ENCODE results near the gene ZNRF3.
"Not testable (repeated sequence)": the region's sequence is repeated elsewhere in the genome, so short reads cannot be mapped to it uniquely, and the experiment has no call there.

ZNRF3 gene

DNA sequence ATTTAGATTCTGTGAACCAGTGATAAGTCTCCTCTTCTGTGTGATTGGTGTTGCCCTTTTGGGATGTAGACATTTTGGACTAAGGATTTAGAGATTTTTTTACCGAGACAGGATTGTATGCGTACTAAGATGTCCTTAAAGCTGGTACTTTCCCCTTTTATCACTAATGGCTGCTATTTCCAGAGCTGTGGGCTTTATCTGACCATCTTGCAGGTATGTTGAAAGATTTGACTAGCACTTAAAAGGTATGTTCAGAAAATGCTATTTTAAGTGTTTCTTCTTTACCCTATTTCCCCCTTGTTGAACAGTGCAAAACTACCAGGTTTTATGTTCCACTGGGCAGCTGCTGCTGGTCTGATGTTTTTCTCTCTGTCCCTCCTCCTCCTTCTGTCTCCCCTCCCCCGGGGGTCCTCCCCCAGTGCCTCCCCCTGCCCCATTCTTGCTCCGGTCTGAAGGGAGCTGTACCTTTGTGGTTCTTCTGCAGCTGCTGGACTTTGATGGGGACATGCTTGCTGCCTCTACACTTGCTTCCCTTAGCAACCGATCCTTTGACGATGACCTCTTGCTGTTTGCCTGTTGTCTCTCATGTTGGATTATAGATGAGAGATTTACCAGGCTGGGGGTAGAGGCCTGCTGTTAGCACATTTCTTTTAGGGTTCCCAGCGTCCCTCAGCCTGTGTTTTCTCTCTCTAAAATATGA is 59.6 kb downstream of the ZNRF3 start:
- no peak overlapping the region for H3K4me3 ChIP-seq (ENCODE audit: low read depth, low read length)
- TF ChIP-seq, protein P1, sequence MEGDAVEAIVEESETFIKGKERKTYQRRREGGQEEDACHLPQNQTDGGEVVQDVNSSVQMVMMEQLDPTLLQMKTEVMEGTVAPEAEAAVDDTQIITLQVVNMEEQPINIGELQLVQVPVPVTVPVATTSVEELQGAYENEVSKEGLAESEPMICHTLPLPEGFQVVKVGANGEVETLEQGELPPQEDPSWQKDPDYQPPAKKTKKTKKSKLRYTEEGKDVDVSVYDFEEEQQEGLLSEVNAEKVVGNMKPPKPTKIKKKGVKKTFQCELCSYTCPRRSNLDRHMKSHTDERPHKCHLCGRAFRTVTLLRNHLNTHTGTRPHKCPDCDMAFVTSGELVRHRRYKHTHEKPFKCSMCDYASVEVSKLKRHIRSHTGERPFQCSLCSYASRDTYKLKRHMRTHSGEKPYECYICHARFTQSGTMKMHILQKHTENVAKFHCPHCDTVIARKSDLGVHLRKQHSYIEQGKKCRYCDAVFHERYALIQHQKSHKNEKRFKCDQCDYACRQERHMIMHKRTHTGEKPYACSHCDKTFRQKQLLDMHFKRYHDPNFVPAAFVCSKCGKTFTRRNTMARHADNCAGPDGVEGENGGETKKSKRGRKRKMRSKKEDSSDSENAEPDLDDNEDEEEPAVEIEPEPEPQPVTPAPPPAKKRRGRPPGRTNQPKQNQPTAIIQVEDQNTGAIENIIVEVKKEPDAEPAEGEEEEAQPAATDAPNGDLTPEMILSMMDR (IDR thresholded peaks at IDR 0.05; ENCODE audit: low read depth, low read length, missing control alignments): no peak
- DNase-seq (ENCODE audit: low read depth): no peak

DNA sequence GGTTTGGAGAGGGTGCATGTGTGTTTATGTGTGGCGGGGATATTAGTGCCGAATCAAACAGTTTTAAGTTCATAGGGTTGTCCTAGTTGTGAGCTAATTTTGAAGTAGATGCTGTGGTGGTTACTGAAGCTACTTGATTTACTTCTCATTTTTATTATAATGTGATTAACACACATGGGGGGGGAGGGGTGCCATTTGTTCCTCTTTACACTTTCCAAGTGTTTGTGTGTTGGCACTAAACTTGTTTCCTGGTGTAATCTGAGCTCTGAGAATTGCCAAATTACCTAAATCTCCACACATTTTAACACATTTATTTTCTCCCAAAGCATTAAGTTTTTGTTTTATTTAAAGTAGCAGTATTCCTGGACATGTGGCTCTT is 60.1 kb downstream of the ZNRF3 start:
- TF ChIP-seq, protein P1 (IDR thresholded peaks at IDR 0.05; ENCODE audit: low read depth, low read length, missing control alignments): no peak
- no peak overlapping the region for H3K4me3 ChIP-seq (ENCODE audit: low read depth, low read length)
- DNase-seq (ENCODE audit: low read depth): no peak

DNA sequence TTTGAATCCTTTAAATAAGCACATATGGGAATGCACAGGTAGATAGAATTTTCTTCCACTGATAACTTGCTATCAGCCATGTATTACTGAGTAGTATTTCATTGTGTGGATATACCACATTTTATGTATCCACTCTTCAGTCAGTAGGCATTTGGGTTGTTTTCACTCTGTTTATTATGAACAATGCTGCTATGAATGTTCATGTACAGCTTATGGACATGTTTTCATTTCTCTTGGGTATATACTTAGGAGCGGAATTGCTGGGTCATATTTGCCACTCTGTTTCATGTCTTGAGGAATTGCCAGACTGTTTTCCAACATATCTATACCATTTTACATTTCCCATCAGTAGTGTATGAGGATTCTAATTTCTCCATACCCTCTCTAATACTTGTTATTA is 63.8 kb downstream of the ZNRF3 start:
- no peak for DNase-seq (ENCODE audit: low read depth)
- H3K4me3 ChIP-seq (ENCODE audit: low read depth, low read length): no peak overlapping the region
- TF ChIP-seq, protein P1 (IDR thresholded peaks at IDR 0.05; ENCODE audit: low read depth, low read length, missing control alignments): no peak

DNA sequence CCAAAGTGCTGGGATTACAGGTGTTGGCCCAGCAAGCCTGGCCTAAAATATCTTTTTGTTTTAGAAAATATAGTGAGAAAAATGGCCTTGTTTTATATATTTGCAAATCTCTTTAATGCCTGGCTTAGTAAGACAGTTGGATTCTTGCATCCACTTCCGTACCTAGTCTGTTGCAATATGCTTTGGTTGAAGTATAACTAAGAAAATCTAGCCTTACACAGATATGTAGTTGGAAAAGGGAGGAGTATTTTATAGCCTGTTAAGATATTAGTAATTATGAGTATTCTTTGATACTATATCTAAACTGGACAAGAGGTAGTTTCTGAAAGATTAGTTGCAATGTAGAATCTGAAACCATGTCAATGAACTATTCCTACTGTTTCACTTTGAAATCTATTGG is 65.1 kb downstream of the ZNRF3 start:
- H3K4me3 ChIP-seq (ENCODE audit: low read depth, low read length): no peak overlapping the region
- no peak for DNase-seq (ENCODE audit: low read depth)
- TF ChIP-seq, protein P1 (IDR thresholded peaks at IDR 0.05; ENCODE audit: low read depth, low read length, missing control alignments): no peak

DNA sequence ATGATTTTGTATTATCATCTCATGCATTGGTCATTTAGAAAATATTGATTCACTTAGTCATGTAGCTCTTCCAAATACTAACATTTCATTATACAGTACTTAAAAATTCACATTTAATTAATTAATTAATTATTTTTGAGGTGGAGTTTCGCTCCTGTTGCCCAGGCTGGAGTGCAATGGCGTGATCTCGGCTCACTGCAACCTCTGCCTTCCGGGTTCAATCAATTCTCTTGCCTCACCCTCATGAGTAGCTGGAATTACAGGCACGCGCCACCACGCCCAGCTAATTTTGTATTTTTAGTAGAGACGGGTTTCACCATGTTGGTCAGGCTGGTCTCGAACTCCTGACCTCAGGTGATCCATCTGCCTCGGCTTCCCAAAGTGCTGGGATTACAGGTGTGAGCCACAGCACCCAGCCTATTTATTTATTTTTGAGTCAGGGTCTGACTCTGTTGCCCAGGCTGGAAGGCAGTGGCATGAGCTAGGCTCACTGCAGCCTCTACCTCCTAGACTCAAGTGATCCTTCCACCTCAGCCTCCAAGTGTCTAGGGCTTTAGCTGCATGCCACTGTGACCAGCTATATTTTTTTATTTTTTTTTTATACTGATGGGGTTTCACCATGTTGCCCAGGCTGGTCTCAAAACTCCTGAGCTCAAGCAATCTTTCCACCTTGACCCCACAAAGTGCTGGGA is 65.6 kb downstream of the ZNRF3 start:
- not testable (repeated sequence) for DNase-seq (ENCODE audit: low read depth); H3K4me3 ChIP-seq (ENCODE audit: low read depth, low read length)

DNA sequence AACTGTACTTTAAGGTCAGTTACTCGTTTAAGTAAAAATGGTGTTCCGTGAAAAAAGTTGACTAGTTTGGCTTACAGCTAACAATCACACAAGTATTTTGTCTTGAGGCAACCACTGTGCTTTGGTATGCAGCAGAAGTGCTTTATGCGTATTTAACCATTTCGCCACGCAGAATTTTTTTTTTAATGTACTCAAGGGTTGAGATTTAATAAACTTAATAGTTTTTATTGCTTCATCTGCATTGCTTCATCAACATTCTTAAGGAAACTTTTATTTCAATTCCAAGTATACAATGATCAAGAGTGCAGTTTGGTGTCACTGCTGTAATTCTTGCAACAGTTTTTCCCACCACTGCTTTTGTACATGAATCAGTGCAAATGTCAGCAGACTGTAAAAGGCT is 66.4 kb downstream of the ZNRF3 start:
- no peak for DNase-seq (ENCODE audit: low read depth)
- no peak overlapping the region for H3K4me3 ChIP-seq (ENCODE audit: low read depth, low read length)
- TF ChIP-seq, protein P1 (IDR thresholded peaks at IDR 0.05; ENCODE audit: low read depth, low read length, missing control alignments): no peak

DNA sequence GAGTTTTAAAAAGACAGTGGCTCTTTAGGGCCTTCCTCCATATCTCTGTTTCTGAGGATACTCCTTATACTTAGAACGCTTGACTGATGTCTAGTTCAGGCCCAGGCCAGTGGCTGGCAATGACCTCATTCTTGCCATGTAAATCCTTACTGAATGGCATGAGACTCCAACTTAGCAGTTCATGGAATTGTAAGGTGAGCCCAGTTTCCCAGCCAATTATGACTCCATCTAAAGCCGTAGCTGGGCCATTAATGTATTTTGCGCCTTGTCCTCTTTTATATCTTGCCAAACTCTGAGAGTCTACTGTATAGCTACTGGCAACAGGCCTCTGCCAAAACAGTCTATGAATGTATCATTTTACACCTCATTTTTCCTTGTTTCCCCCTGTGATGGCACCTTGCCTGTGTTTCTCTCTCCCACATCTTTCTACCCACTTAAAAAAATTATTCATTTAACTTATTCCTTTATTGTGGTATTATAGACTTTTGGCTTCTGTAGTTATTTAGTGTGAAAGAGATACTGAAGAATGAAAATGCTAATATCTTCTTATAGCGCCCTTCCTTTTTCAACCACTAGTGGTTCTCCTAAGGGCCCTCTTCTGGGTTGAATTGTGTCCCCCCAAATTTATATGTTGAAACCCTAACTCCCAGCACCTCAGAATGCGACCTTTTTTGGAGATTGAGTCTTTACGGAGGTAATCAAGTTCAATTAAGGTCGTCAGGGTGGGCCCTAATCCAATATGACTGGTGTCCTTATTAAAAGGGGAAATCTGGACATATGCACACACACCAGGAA is 67.4 kb downstream of the ZNRF3 start:
- no peak for DNase-seq (ENCODE audit: low read depth)
- no peak overlapping the region for H3K4me3 ChIP-seq (ENCODE audit: low read depth, low read length)
- TF ChIP-seq, protein P1 (IDR thresholded peaks at IDR 0.05; ENCODE audit: low read depth, low read length, missing control alignments): peak; percentile 15

All from GM12864 (cell line).